ENCODE data around the gene SORCS2.

Gene SORCS2

DNA sequence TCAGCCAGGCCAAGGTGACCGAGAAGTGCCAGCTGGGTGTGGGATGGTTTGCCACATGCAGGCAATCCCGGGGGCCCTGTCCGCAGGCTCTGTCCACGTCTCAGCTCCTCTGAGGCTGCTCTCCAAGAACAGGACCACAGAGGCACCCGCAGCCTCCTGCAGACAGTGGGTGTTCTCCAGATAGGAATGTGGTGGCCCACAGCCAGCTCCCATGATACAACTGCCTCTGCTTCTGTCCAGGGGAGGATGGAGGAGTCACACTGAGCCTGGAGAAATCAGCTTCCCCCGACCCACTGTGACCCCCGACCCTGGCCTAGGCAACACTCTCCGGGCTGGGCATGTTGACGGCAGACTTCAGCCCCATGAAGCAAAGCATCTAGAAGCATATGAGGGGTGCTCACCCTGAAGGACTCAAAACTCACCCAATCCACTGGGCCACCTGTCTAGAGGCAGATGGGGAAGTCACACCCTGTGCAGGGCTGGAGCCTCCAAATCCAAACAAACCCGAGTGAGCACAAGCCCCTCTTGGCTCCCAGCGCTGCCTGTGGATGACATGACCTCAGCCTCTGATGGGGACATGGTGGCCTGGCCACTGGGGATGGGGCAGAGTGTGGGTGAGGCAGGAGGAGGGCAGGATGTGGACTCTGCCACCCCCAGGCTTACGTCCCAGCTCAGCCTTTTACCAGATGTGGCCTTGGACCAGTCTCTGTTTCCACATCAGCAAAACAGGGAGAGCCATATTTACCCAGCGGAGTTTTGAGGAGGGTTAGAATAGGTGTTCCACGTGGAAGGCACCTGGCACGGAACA is 140.1 kb downstream of the SORCS2 start:
- DNase-seq (ENCODE audit: low spot score), result no peak
- in situ Hi-C loops (cut with MboI; ENCODE audit: low pct_unique_long_range_greater_than_20kb, low sequenced_read_pairs, unreplicated experiment), result loop anchor here (10.0 kb wide), 1 partner anchor 138 kb away; the partner anchor contains the start of gene SORCS2

DNA sequence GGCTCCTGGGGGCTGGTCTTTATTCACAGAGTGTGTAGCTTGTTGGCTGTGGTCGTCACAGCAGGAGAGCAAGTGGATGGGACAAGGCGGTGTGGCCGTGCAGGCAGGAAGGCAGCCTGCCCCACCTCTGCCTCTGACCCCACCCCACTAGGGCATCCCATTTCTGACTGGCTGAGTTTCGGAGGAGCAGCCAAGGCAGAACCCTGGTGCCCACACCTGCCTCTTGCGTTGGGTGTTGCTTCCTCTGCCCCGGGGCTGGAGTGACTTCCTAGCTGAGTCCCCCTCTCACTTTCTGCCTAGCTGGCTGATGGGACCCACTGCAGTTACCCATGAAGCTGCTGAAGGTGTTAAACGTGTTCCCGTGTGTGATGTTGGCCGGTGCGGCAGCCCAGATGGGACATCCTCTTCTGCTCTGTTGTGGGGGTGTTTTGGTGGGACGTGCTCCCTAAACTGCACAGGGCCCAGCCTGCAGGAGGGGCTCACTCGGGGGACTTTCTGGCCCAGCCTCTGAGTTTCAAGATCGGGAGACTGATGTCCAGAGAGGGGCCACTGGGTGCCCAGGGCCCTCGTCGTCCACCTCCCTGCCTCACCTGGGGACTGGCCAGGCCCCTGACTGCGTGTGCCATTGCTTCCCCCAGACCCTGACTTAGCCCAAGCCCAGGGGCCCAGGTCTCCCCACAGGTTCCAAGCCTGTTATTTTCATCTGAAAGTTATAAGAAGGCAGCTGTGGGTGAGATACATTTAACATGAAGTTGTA is 140.9 kb downstream of the SORCS2 start:
- no peak for DNase-seq (ENCODE audit: low spot score)
- TF ChIP-seq, protein P1, sequence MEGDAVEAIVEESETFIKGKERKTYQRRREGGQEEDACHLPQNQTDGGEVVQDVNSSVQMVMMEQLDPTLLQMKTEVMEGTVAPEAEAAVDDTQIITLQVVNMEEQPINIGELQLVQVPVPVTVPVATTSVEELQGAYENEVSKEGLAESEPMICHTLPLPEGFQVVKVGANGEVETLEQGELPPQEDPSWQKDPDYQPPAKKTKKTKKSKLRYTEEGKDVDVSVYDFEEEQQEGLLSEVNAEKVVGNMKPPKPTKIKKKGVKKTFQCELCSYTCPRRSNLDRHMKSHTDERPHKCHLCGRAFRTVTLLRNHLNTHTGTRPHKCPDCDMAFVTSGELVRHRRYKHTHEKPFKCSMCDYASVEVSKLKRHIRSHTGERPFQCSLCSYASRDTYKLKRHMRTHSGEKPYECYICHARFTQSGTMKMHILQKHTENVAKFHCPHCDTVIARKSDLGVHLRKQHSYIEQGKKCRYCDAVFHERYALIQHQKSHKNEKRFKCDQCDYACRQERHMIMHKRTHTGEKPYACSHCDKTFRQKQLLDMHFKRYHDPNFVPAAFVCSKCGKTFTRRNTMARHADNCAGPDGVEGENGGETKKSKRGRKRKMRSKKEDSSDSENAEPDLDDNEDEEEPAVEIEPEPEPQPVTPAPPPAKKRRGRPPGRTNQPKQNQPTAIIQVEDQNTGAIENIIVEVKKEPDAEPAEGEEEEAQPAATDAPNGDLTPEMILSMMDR (IDR thresholded peaks at IDR 0.05; ENCODE audit: extremely low read depth, insufficient read depth, missing control alignments), result no peak
- in situ Hi-C loops (cut with MboI; ENCODE audit: low pct_unique_long_range_greater_than_20kb, low sequenced_read_pairs, unreplicated experiment), result loop anchor here (10.0 kb wide), 1 partner anchor 138 kb away; the partner anchor contains the start of gene SORCS2

More for the DNA sequence above, 140.1 kb downstream of the SORCS2 start:
- TF ChIP-seq, protein P1 (IDR thresholded peaks at IDR 0.05; ENCODE audit: extremely low read depth, insufficient read depth, missing control alignments), result no peak

DNA sequence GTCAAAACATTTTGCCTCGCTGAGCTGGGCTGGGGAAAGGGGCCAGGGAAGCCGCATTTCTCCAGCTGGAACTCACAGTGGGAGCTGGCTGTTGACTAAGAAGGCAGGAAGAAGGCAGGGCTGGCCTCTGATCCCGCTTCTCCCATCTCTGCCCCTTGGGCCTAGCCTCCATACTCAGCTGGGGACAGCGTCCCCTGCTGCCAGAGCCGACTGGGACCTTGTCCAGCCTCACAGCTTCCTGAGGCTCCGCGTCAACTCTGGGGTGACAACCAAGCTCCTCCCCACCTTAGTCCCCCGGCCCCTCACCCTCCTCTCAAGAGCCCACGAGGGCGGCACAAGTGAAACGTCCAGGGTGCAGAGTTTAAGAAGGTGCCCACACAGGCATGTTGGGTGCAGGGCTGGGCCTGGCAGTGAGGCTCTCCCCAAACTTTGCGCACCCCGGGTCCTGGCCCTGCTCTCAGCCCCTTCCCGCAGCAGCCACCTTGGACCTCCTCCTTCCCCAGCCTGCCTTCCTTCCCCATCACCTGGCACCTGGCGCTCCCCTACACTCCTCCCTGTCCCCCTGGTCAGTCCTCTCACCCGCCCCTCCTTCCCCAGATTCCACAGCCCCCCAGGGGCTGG is 141.6 kb downstream of the SORCS2 start:
- in situ Hi-C loops (cut with MboI; ENCODE audit: low pct_unique_long_range_greater_than_20kb, low sequenced_read_pairs, unreplicated experiment), result loop anchor here (10.0 kb wide), 1 partner anchor 139 kb away; the partner anchor contains the start of gene SORCS2
- TF ChIP-seq, protein P1 (IDR thresholded peaks at IDR 0.05; ENCODE audit: extremely low read depth, insufficient read depth, missing control alignments), result no peak
- DNase-seq (ENCODE audit: low spot score), result no peak

DNA sequence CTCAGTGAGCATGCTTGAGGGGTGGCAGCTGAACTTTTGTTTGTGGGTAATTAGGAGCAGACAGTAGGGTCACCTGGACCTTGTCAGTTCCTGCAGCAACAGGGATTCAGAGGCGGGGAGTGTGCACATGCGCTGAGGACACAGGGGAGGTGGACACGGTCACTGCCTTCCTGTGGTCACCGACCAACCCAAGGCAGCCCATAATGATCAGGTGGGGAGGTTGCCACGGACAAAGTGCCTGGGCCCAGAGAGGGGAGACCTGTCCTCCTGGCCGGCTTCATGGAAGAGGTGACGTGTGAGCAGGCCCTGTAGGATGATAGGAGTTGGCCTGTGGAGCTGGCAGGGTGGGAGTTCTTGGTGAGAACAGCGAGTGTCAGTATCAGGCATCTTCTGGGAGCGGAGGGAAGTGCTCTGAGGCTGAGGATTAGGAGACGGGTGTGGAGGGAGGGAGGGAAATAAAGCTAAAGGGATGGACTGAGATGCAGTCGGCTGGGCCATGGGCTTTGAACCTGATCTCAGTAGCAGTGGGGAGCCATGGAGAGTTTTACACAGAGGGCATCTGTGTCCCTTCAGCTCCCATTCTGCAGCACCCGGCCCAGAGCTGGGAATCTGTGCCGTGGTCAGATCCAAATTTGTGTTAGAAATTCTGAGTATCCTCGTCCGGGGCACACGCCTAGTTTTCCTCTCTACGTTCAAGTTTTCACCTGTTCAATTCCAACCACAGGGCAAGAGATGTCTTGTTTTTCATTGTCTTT is 142.4 kb downstream of the SORCS2 start:
- TF ChIP-seq, protein P1 (IDR thresholded peaks at IDR 0.05; ENCODE audit: extremely low read depth, insufficient read depth, missing control alignments), result no peak
- no peak for DNase-seq (ENCODE audit: low spot score)
- in situ Hi-C loops (cut with MboI; ENCODE audit: low pct_unique_long_range_greater_than_20kb, low sequenced_read_pairs, unreplicated experiment), result loop anchor here (10.0 kb wide), 1 partner anchor 140 kb away; the partner anchor contains the start of gene SORCS2

DNA sequence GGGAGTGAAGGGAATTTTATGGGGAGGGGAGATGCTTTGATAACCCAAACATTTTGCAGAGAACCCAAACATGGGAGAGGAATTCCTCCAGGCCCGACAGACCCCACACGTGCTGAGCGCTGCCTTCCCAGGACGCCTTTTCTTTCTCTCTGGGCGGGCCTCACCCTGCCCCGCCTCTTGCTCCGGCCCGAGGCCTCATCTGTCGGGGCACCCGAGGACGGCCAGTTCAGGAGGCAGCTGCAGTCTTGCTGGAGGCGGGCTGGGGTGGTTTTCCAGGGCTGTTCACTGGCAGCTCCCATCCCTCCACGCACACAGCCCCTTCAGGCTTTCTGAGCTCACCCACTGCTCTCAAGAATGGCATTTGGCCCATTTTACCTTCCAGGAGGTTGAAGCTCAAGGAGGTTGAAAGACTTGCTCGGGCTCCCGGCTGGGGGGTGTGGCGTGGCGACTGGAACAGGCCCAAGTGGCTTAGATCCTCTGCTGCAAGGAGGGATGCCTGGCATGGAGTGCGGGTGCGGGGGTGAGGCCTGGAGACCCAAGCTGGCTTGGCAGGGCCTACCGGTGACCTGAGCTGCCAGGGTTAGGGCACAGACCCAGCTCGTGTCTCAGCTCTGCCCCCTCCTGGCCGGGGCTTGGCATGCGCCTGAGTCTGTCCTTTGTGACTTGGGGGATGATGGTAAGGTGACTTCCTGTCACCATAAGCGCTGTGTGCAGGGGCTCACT is 143.2 kb downstream of the SORCS2 start:
- in situ Hi-C loops (cut with MboI; ENCODE audit: low pct_unique_long_range_greater_than_20kb, low sequenced_read_pairs, unreplicated experiment), result loop anchor here (10.0 kb wide), 1 partner anchor 141 kb away; the partner anchor contains the start of gene SORCS2

More for the DNA sequence above, 143.2 kb downstream of the SORCS2 start:
- TF ChIP-seq, protein P1 (IDR thresholded peaks at IDR 0.05; ENCODE audit: extremely low read depth, insufficient read depth, missing control alignments), result peak; percentile 75
- peak; percentile 77 for DNase-seq (ENCODE audit: low spot score)
